ENCODE results near the gene TAS2R41.

- TF ChIP-seq POLR2A (IDR thresholded peaks at IDR 0.05; ENCODE audit: low read length) (no peak), PBX3 (IDR thresholded peaks at IDR 0.05) (no peak), CTCF (IDR thresholded peaks at IDR 0.05) (no peak), CHD2 (IDR thresholded peaks at IDR 0.05; ENCODE audit: low read length, partially characterized antibody) (no peak), GATA3 (IDR thresholded peaks at IDR 0.05; ENCODE audit: borderline replicate concordance) (no peak), E2F6 (IDR thresholded peaks at IDR 0.05; ENCODE audit: borderline replicate concordance, low read depth) (no peak), MYC (IDR thresholded peaks at IDR 0.05; ENCODE audit: borderline replicate concordance, low read length) (no peak)
These were observed 40.1 kb upstream of the TAS2R41 start for GRCh38 chr7:143437578-143437977.
